ENCODE measurements around the gene TOM1L2. TPM values are rescaled to one million over a fixed set of nuclear protein-coding genes. Genes with fewer than 3 reads are reported as not detected.
"Not testable (repeated sequence)": the region's sequence is repeated elsewhere in the genome, so short reads cannot be mapped to it uniquely, and the experiment has no call there.

TOM1L2 gene
- total and polyA plus RNA-seq, 2 donors (not counting 1 experiment from before 2014, with no cell fraction given), result 33.9 to 35.9 TPM

- H3K4me1 ChIP-seq (ENCODE audit: control insufficient read depth, extremely low read depth, insufficient read depth, low read length), result peaks cover 8% of the 10 kb centered on the region
- no peak overlapping the region for H3K27ac ChIP-seq (ENCODE audit: insufficient read depth, low read length)
- H3K36me3 ChIP-seq (ENCODE audit: control insufficient read depth, insufficient read depth, low read length), result peaks cover 28% of the 10 kb centered on the region
- no peak overlapping the region for H2AFZ ChIP-seq (ENCODE audit: low read length)
- H3K9me3 ChIP-seq (ENCODE audit: control insufficient read depth, insufficient read depth, low read depth, low read length), result no peaks in the 10 kb centered on the region
- H3K9ac ChIP-seq (ENCODE audit: insufficient read depth, low read length), result no peak overlapping the region
- DNase-seq (ENCODE audit: low read depth in 2 of 2), result no peak
- no peak overlapping the region for H3K4me3 ChIP-seq (replicated peaks in 1 of 4; ENCODE audit: control extremely low read depth in 1 of 4, insufficient read depth in 1 of 4, low read depth in 3 of 4, low read length in 4 of 4)
- TF ChIP-seq, protein P1, sequence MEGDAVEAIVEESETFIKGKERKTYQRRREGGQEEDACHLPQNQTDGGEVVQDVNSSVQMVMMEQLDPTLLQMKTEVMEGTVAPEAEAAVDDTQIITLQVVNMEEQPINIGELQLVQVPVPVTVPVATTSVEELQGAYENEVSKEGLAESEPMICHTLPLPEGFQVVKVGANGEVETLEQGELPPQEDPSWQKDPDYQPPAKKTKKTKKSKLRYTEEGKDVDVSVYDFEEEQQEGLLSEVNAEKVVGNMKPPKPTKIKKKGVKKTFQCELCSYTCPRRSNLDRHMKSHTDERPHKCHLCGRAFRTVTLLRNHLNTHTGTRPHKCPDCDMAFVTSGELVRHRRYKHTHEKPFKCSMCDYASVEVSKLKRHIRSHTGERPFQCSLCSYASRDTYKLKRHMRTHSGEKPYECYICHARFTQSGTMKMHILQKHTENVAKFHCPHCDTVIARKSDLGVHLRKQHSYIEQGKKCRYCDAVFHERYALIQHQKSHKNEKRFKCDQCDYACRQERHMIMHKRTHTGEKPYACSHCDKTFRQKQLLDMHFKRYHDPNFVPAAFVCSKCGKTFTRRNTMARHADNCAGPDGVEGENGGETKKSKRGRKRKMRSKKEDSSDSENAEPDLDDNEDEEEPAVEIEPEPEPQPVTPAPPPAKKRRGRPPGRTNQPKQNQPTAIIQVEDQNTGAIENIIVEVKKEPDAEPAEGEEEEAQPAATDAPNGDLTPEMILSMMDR (conservative IDR thresholded peaks at IDR 0.05 in 1 of 2, IDR thresholded peaks at IDR 0.05 in 1 of 2; ENCODE audit: low read depth in 1 of 2, low read length in 2 of 2), result no peak
- no peak for TF ChIP-seq EZH2 (IDR thresholded peaks at IDR 0.05; ENCODE audit: low read length, missing control alignments)
- no peaks in the 10 kb centered on the region for H4K20me1 ChIP-seq (ENCODE audit: control insufficient read depth, extremely low read depth, insufficient read depth, low read length)
- H3K4me2 ChIP-seq (ENCODE audit: extremely low read depth, insufficient read depth, low read length), result no peak overlapping the region
- H3K79me2 ChIP-seq (ENCODE audit: control insufficient read depth, insufficient read depth, low read length), result no peaks in the 10 kb centered on the region
- H3K27me3 ChIP-seq (ENCODE audit: control insufficient read depth, insufficient read depth, low read length), result no peaks in the 10 kb centered on the region
Measured at GRCh38 chr17:17809531-17810083, 162.6 kb downstream of the TOM1L2 start.

DNA sequence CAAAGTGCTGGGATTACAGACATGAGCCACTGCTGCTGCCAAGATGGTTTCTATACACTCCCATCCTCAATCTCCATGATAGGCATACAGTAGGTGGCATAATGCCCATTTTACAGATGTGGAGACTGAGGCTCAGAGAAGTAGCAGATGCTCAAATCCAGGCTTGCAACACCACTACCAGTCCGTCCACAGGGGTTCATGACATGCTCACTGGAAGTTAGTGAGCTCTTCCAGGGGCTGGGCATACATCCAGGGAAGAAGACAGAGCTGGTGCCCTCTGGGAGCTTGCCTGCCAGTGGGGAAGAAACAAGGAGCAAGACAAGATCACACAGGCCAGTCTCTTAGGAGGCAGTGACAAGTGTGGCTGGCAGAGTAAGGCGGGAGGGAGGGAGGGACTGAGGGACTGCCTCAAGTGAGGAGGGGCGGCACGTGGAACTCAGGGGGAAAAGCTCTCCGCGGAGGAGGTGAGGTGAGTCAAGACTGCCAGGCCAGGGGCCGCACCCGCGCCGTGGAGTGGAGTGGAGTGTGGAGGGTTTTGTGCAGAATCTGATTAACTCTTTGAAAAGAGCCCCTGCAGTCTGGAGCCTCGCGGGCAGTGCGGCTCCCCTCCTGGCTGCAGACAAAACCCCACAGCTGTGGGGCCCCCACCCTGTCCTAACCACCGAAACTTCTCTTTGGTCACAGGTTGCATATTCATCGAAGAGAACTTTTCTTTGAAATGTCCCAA is 163.3 kb downstream of the TOM1L2 start:
- H3K27me3 ChIP-seq (ENCODE audit: control insufficient read depth, insufficient read depth, low read length), result no peaks in the 10 kb centered on the region
- no peak overlapping the region for H2AFZ ChIP-seq (ENCODE audit: low read length)
- no peak for TF ChIP-seq EZH2 (IDR thresholded peaks at IDR 0.05; ENCODE audit: low read length, missing control alignments)
- TF ChIP-seq, protein P1 (conservative IDR thresholded peaks at IDR 0.05 in 1 of 2, IDR thresholded peaks at IDR 0.05 in 1 of 2; ENCODE audit: low read depth in 1 of 2, low read length in 2 of 2), result no peak
- peaks cover 8% of the 10 kb centered on the region for H3K4me1 ChIP-seq (ENCODE audit: control insufficient read depth, extremely low read depth, insufficient read depth, low read length)
- no peak overlapping the region for H3K4me3 ChIP-seq (replicated peaks in 1 of 4; ENCODE audit: control extremely low read depth in 1 of 4, insufficient read depth in 1 of 4, low read depth in 3 of 4, low read length in 4 of 4)
- H3K27ac ChIP-seq (ENCODE audit: insufficient read depth, low read length), result no peak overlapping the region
- H3K9me3 ChIP-seq (ENCODE audit: control insufficient read depth, insufficient read depth, low read depth, low read length), result no peaks in the 10 kb centered on the region
- no peak overlapping the region for H3K9ac ChIP-seq (ENCODE audit: insufficient read depth, low read length)
- H3K4me2 ChIP-seq (ENCODE audit: extremely low read depth, insufficient read depth, low read length), result no peak overlapping the region
- H3K79me2 ChIP-seq (ENCODE audit: control insufficient read depth, insufficient read depth, low read length), result no peaks in the 10 kb centered on the region
- DNase-seq (ENCODE audit: low read depth in 2 of 2), result peak; percentile 45 to 58
- no peaks in the 10 kb centered on the region for H4K20me1 ChIP-seq (ENCODE audit: control insufficient read depth, extremely low read depth, insufficient read depth, low read length)
- peaks cover 33% of the 10 kb centered on the region for H3K36me3 ChIP-seq (ENCODE audit: control insufficient read depth, insufficient read depth, low read length)

GRCh38 chr17:17808200-17808599 is 164.0 kb downstream of the TOM1L2 start:
- not testable (repeated sequence) for H3K27ac ChIP-seq (ENCODE audit: insufficient read depth, low read length); DNase-seq (ENCODE audit: low read depth in 2 of 2); H3K9me3 ChIP-seq (ENCODE audit: control insufficient read depth, insufficient read depth, low read depth, low read length); H2AFZ ChIP-seq (ENCODE audit: low read length); H3K4me2 ChIP-seq (ENCODE audit: extremely low read depth, insufficient read depth, low read length); H3K4me1 ChIP-seq (ENCODE audit: control insufficient read depth, extremely low read depth, insufficient read depth, low read length); H3K9ac ChIP-seq (ENCODE audit: insufficient read depth, low read length); H3K27me3 ChIP-seq (ENCODE audit: control insufficient read depth, insufficient read depth, low read length); H3K4me3 ChIP-seq (replicated peaks in 1 of 4; ENCODE audit: control extremely low read depth in 1 of 4, insufficient read depth in 1 of 4, low read depth in 3 of 4, low read length in 4 of 4); H4K20me1 ChIP-seq (ENCODE audit: control insufficient read depth, extremely low read depth, insufficient read depth, low read length); H3K79me2 ChIP-seq (ENCODE audit: control insufficient read depth, insufficient read depth, low read length)
- peaks cover 30% of the 10 kb centered on the region for H3K36me3 ChIP-seq (ENCODE audit: control insufficient read depth, insufficient read depth, low read length)

Data from fibroblast of lung (primary cell).